Mesothelial cell of epicardium (in vitro differentiated cells): ENCODE results near the gene MYO6. TPM values are rescaled to one million over a fixed set of nuclear protein-coding genes. Genes with fewer than 3 reads are reported as not detected.

Experiments
- DNase-seq, 2 experiments: peaks; one replicate each; pipeline ENCODE4 v3.0.0; 2021; ENCODE audit warnings: low spot score in 2 of 2; ENCODE audit not compliant: unreplicated experiment in 2 of 2
- H3K27ac Mint-ChIP-seq: 2 replicates; pipeline ENCODE4 v1.8.0; 2021; ENCODE audit warnings: mixed read lengths
- H3K27me3 Mint-ChIP-seq: 2 replicates; pipeline ENCODE4 v1.8.0; 2021; ENCODE audit warnings: low read depth, mixed read lengths
- H3K36me3 Mint-ChIP-seq: 2 replicates; pipeline ENCODE4 v1.8.0; 2021; ENCODE audit warnings: mixed read lengths
- H3K4me1 Mint-ChIP-seq: 2 replicates; pipeline ENCODE4 v1.8.0; 2021; ENCODE audit warnings: mixed read lengths
- H3K4me3 Mint-ChIP-seq: 2 replicates; pipeline ENCODE4 v1.8.0; 2021; ENCODE audit warnings: mild to moderate bottlenecking, moderate library complexity, mixed read lengths
- H3K9me3 Mint-ChIP-seq: 2 replicates; pipeline ENCODE4 v1.8.0; 2021; ENCODE audit warnings: mixed read lengths
- CTCF ChIP-seq: fragments of 200-600 bp; sonication (generic); IDR thresholded peaks from one replicate; pipeline ENCODE4 v1.5.0; 2021; ENCODE audit warnings: antibody characterized with exemption; ENCODE audit not compliant: unreplicated experiment
- total RNA-seq: library from RNA; stranded (reverse); gene quantifications from 3 replicates; pipeline ENCODE4 v1.2.1, GENCODE V29; 2021

The MYO6 gene
- total RNA-seq, 1 donor from 2014 or later = 70.0 TPM

GRCh38 chr6:75870389-75870788, 121.3 kb downstream of the MYO6 start:
- Mint-ChIP-seq H3K4me1 (peaks cover 21% of the 10 kb centered on the region), H3K36me3 (peaks cover 14% of the 10 kb centered on the region), H3K27me3 (no peaks in the 10 kb centered on the region), H3K27ac (no peak overlapping the region), H3K4me3 (no peak overlapping the region), H3K9me3 (no peaks in the 10 kb centered on the region)
- TF ChIP-seq CTCF = no peak
- no peak for DNase-seq

GRCh38 chr6:75874224-75874623, 125.2 kb downstream of the MYO6 start:
- no peak for DNase-seq
- Mint-ChIP-seq H3K27ac (peak overlapping the region; percentile 74), H3K9me3 (no peaks in the 10 kb centered on the region), H3K4me3 (no peak overlapping the region), H3K27me3 (no peaks in the 10 kb centered on the region), H3K36me3 (peaks cover 22% of the 10 kb centered on the region), H3K4me1 (peaks cover 17% of the 10 kb centered on the region)
- no peak for TF ChIP-seq CTCF

- H3K27me3 Mint-ChIP-seq = no peaks in the 10 kb centered on the region
- H3K4me3 Mint-ChIP-seq = no peak overlapping the region
- H3K36me3 Mint-ChIP-seq = peaks cover 24% of the 10 kb centered on the region
- no peak overlapping the region for H3K27ac Mint-ChIP-seq
- TF ChIP-seq CTCF = no peak
- no peak for DNase-seq
- H3K4me1 Mint-ChIP-seq = peaks cover 14% of the 10 kb centered on the region
- no peaks in the 10 kb centered on the region for H3K9me3 Mint-ChIP-seq
These were observed 127.1 kb downstream of the MYO6 start for GRCh38 chr6:75876152-75876551.

GRCh38 chr6:75880305-75880704, 131.3 kb downstream of the MYO6 start:
- peaks cover 27% of the 10 kb centered on the region for H3K36me3 Mint-ChIP-seq
- TF ChIP-seq CTCF = no peak

GRCh38 chr6:75882734-75883133, 133.7 kb downstream of the MYO6 start:
- TF ChIP-seq CTCF = no peak
- peaks cover 5% of the 10 kb centered on the region for H3K4me1 Mint-ChIP-seq
- no peak overlapping the region for H3K27ac Mint-ChIP-seq
- no peaks in the 10 kb centered on the region for H3K27me3 Mint-ChIP-seq
- no peak for DNase-seq
- no peaks in the 10 kb centered on the region for H3K9me3 Mint-ChIP-seq
- no peak overlapping the region for H3K4me3 Mint-ChIP-seq
- peaks cover 24% of the 10 kb centered on the region for H3K36me3 Mint-ChIP-seq

More at GRCh38 chr6:75880305-75880704, 131.3 kb downstream of the MYO6 start:
- Mint-ChIP-seq H3K9me3 (no peaks in the 10 kb centered on the region), H3K27ac (no peak overlapping the region), H3K4me3 (no peak overlapping the region), H3K4me1 (peaks cover 5% of the 10 kb centered on the region), H3K27me3 (no peaks in the 10 kb centered on the region)
- no peak for DNase-seq

GRCh38 chr6:75884822-75885221, 135.8 kb downstream of the MYO6 start:
- Mint-ChIP-seq H3K27me3 (no peaks in the 10 kb centered on the region), H3K9me3 (peaks cover under 1% of the 10 kb centered on the region), H3K36me3 (peaks cover 22% of the 10 kb centered on the region), H3K4me1 (peaks cover 5% of the 10 kb centered on the region), H3K27ac (no peak overlapping the region), H3K4me3 (no peak overlapping the region)
- no peak for DNase-seq
- TF ChIP-seq CTCF = no peak
